Activated T-helper 2 cell treated with anti-CD3 and anti-CD28 coated beads, Interferon-gamma antibody, Interleukin-2, Interleukin-4, amounts not matched to agents 10 μg/mL and 5 μg/mL and 100 μg/mL, durations not matched to agents 14 hours and 24 hours and 36 hours (primary cell): ENCODE measurements around the gene RPA1. TPM values are rescaled to one million over a fixed set of nuclear protein-coding genes. Genes with fewer than 3 reads are reported as not detected.

Experiments
- DNase-seq: peaks from one replicate; pipeline ENCODE4 v3.0.0; 2021; ENCODE audit warnings: low spot score
- H3K27ac Mint-ChIP-seq: one replicate; pipeline ENCODE4 v1.8.0; 2021; ENCODE audit warnings: mixed read lengths
- H3K27me3 Mint-ChIP-seq: one replicate; pipeline ENCODE4 v1.8.0; 2021; ENCODE audit warnings: low read depth, mixed read lengths
- H3K36me3 Mint-ChIP-seq: one replicate; pipeline ENCODE4 v1.8.0; 2021; ENCODE audit warnings: low read depth, mixed read lengths
- H3K4me1 Mint-ChIP-seq: one replicate; pipeline ENCODE4 v1.8.0; 2021; ENCODE audit warnings: low read depth, mixed read lengths
- H3K4me3 Mint-ChIP-seq: one replicate; pipeline ENCODE4 v1.8.0; 2021; ENCODE audit warnings: low read depth, mild to moderate bottlenecking, moderate library complexity, mixed read lengths
- H3K9me3 Mint-ChIP-seq: one replicate; pipeline ENCODE4 v1.8.0; 2021; ENCODE audit warnings: mixed read lengths
- intact Hi-C: fragments of 100-400 bp; cut with micrococcal nuclease; formaldehyde crosslinking; loops from one replicate; pipeline ENCODE4 v1.15.1; 2023
- total RNA-seq: library from RNA; stranded (reverse); gene quantifications from 2 replicates; pipeline ENCODE4 v1.2.3, GENCODE V29; 2022

Gene RPA1
- 229 and 243 TPM in 2 replicates for total RNA-seq

DNA sequence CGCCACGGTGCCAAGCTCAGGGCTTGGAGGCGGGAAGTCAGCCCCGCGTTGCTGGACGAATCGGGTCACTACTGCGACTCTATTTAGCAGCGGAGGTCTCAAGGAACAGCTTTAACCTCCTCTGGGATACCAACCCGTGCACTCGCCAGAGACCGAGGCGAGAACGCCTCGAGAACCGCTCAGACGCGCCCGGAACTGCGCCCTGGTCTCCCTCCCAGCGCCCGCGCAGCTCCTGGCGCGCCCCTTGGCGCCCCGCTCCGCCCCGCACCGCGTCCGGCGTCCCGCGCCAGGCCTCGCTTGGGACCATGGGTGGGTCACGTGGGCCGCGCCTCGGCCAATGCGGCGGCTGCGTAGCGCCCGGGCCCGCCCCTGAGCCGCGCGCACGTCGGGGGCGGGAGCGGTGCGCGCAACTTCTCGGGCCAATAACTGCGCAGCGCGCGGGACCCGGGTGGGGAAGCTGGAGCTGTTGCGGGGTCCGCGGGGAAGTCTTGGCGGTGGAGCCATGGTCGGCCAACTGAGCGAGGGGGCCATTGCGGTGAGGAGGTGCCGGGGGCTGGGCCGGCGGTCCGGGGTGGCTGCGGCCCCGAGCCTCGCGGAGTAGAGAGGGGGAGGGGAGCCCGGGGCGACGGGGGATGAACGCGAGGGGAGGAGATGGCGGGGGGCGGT, at the start of gene RPA1, which contains the start of gene SMYD4:
RPA1 (plus strand) TSS at position 414 of the 666 bp plus-strand sequence; CDS start at position 503, 89 bp downstream.
SMYD4 (minus strand) TSS at position 311 of the 666 bp plus-strand sequence. CDS start 1,908 bp downstream, outside the sequence.
- H3K27ac Mint-ChIP-seq: peak within 1 kb of the TSS; percentile 86
- H3K4me3 Mint-ChIP-seq: peak within 1 kb of the TSS; percentile 94
- H3K9me3 Mint-ChIP-seq: no peaks in the 10 kb centered on the region
- peaks cover 48% of the 10 kb centered on the region for H3K4me1 Mint-ChIP-seq
- intact Hi-C loops: loop anchor here (2.0 kb wide), 1 partner anchor 113 kb away; no protein-coding TSS in a partner anchor
- peak; percentile 89 for DNase-seq
- H3K36me3 Mint-ChIP-seq: peaks cover 63% of the 10 kb centered on the region
- no peaks in the 10 kb centered on the region for H3K27me3 Mint-ChIP-seq

DNA sequence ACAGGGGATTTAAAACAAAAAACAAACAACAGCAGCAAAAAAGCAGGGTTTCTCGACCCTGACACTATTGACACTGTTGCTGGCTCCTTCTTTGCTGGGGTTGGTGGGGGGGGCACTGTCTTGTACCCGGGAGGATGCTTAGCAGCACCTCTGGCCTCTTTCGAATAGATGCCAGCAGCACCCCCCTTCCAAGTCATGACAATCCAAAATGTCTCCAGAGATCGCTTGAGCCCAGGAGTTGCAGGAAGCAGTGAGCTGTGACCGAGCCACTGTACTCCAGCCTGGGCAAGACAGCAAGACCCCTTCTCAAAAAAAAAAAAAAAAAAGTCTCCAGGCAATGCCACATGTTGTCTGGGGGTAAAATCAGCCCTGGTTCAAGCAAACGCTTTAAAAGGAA, 47.6 kb upstream of the RPA1 start:
- no peak overlapping the region for H3K4me3 Mint-ChIP-seq
- intact Hi-C loops: no loop called here

GRCh38 chr17:1783271-1783670, 46.5 kb upstream of the RPA1 start:
- no peaks in the 10 kb centered on the region for H3K9me3 Mint-ChIP-seq
- no peaks in the 10 kb centered on the region for H3K4me1 Mint-ChIP-seq
- intact Hi-C loops: no loop called here
- no peak overlapping the region for H3K27ac Mint-ChIP-seq
- H3K36me3 Mint-ChIP-seq: peaks cover 60% of the 10 kb centered on the region
- DNase-seq: no peak
- H3K27me3 Mint-ChIP-seq: no peaks in the 10 kb centered on the region
- H3K4me3 Mint-ChIP-seq: no peak overlapping the region

More for the DNA sequence above, 47.6 kb upstream of the RPA1 start:
- no peak for DNase-seq
- Mint-ChIP-seq H3K4me1 (no peaks in the 10 kb centered on the region), H3K9me3 (no peaks in the 10 kb centered on the region), H3K36me3 (peaks cover 60% of the 10 kb centered on the region), H3K27ac (no peak overlapping the region), H3K27me3 (no peaks in the 10 kb centered on the region)

DNA sequence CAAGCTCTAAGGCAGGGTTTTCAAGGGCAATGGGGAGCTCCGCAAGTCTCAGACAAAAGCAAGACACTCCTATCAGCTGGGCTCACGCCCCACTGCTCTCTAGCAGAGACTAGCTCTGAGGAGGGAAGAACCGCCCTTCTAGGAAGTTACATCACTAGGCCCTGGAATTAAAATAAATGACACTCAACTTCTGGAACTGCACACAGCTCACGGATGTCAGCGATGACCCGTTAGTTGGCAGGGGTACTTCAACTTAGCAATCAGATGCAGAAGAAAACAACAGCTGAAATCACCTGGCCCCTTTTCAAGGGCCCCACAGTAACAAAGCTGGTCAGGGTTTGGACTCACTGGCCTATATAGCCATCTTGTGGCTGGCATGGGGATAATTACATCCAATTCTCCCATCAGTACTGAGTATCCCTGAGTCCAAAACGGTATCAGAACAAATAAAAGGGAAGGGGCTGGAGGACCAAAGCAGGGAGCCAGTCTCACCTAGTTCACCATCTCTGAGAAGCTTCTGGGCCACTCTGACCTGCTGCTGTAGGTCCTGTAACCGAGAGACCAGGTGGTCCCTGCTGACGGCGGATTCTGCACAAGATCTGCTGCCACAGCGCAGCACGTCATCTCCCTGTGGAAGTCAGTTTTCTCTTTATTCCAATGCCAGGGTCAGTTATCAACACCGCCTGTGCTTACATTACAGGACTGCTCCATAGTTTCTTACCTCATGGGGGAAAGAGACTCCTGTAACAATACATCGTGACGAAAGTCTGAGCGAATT, 45.8 kb upstream of the RPA1 start:
- H3K27ac Mint-ChIP-seq: no peak overlapping the region
- H3K9me3 Mint-ChIP-seq: no peaks in the 10 kb centered on the region
- peaks cover 60% of the 10 kb centered on the region for H3K36me3 Mint-ChIP-seq
- no peaks in the 10 kb centered on the region for H3K27me3 Mint-ChIP-seq
- intact Hi-C loops: no loop called here
- H3K4me3 Mint-ChIP-seq: no peak overlapping the region
- no peak for DNase-seq
- H3K4me1 Mint-ChIP-seq: no peaks in the 10 kb centered on the region

GRCh38 chr17:1785930-1786329, 43.9 kb upstream of the RPA1 start:
- peaks cover 53% of the 10 kb centered on the region for H3K36me3 Mint-ChIP-seq

DNA sequence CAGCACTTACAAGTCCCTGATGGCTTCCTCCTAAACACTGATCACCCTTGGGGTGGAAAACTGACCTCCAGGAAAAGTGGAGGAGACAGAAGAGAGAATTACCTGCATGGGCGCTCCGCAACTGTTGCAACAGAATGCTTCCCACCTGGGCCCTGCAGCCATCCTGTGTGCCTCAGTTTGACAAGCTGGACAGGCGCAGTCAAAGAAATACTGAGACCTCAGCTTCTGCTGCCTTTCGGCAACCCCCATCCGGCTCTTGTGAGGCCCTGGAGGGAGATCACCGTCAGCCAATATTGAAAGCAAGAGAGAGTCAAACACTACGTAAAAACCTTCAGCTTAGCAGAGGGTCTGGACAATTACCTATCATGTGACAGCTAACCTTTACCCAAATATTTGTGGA, 43.1 kb upstream of the RPA1 start:
- intact Hi-C loops: no loop called here
- no peak overlapping the region for H3K27ac Mint-ChIP-seq
- H3K36me3 Mint-ChIP-seq: peaks cover 57% of the 10 kb centered on the region
- H3K4me3 Mint-ChIP-seq: no peak overlapping the region
- H3K4me1 Mint-ChIP-seq: no peaks in the 10 kb centered on the region
- H3K9me3 Mint-ChIP-seq: no peaks in the 10 kb centered on the region
- no peaks in the 10 kb centered on the region for H3K27me3 Mint-ChIP-seq
- DNase-seq: no peak

More at GRCh38 chr17:1785930-1786329, 43.9 kb upstream of the RPA1 start:
- DNase-seq: no peak
- no peak overlapping the region for H3K4me3 Mint-ChIP-seq
- no peak overlapping the region for H3K27ac Mint-ChIP-seq
- H3K4me1 Mint-ChIP-seq: no peaks in the 10 kb centered on the region
- no peaks in the 10 kb centered on the region for H3K9me3 Mint-ChIP-seq
- intact Hi-C loops: no loop called here
- H3K27me3 Mint-ChIP-seq: no peaks in the 10 kb centered on the region

- H3K4me1 Mint-ChIP-seq: no peaks in the 10 kb centered on the region
- no peaks in the 10 kb centered on the region for H3K9me3 Mint-ChIP-seq
- DNase-seq: no peak
- no peaks in the 10 kb centered on the region for H3K27me3 Mint-ChIP-seq
- no peak overlapping the region for H3K4me3 Mint-ChIP-seq
- no peak overlapping the region for H3K27ac Mint-ChIP-seq
- intact Hi-C loops: no loop called here
- H3K36me3 Mint-ChIP-seq: peaks cover 50% of the 10 kb centered on the region
Observed at GRCh38 chr17:1787301-1787902, 42.4 kb upstream of the RPA1 start.

- Mint-ChIP-seq H3K9me3 (no peaks in the 10 kb centered on the region), H3K4me1 (no peaks in the 10 kb centered on the region), H3K27me3 (no peaks in the 10 kb centered on the region), H3K27ac (no peak overlapping the region), H3K36me3 (peaks cover 37% of the 10 kb centered on the region), H3K4me3 (no peak overlapping the region)
- intact Hi-C loops: no loop called here
- DNase-seq: no peak
Observed at GRCh38 chr17:1789936-1790335, 39.9 kb upstream of the RPA1 start.

- H3K36me3 Mint-ChIP-seq: peaks cover 33% of the 10 kb centered on the region
- intact Hi-C loops: no loop called here
Observed at GRCh38 chr17:1792495-1793446, 37.0 kb upstream of the RPA1 start.

DNA sequence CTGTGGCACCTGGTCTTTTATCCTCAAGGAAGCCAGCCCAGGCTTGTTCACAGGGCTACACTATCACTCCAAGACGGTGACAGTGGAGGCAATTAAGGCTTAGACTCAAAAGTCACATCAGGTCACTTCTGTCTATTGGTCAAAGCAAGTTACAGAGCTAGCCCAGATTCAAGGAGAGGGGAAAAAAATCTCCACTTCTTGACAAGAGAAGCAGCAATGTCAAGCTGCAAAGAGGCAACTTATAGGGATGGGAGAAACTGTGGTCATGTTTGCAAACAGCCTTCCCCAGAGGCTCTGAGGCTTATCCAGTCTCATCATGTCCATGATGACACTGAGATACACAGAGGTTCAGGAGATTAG, 36.4 kb upstream of the RPA1 start:
- intact Hi-C loops: no loop called here
- H3K36me3 Mint-ChIP-seq: peaks cover 33% of the 10 kb centered on the region

More at GRCh38 chr17:1792495-1793446, 37.0 kb upstream of the RPA1 start:
- H3K27me3 Mint-ChIP-seq: no peaks in the 10 kb centered on the region
- no peaks in the 10 kb centered on the region for H3K4me1 Mint-ChIP-seq
- DNase-seq: no peak
- H3K27ac Mint-ChIP-seq: no peak overlapping the region
- H3K9me3 Mint-ChIP-seq: no peaks in the 10 kb centered on the region
- H3K4me3 Mint-ChIP-seq: no peak overlapping the region

DNA sequence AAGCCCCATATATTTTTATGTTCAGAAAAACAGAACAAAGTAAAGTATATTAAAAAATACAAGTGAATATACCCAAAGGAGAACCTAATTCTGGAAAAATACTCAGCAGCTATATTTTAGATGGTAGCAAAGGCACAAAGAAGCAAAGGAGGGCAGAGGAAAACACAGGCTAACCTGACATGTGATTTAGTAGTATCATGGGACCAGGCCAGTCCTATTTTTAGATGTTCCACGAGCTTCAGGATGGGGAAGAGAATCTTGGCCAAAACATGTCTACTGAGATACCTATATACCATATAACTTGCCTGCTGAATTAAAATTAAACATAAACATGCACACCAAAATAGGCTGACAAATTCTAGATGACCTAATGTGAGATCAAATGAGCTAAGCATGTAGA, 33.0 kb upstream of the RPA1 start:
- H3K27me3 Mint-ChIP-seq: no peaks in the 10 kb centered on the region
- H3K27ac Mint-ChIP-seq: no peak overlapping the region
- intact Hi-C loops: no loop called here
- H3K4me3 Mint-ChIP-seq: no peak overlapping the region
- H3K36me3 Mint-ChIP-seq: peaks cover 35% of the 10 kb centered on the region
- H3K4me1 Mint-ChIP-seq: no peaks in the 10 kb centered on the region
- no peak for DNase-seq
- H3K9me3 Mint-ChIP-seq: no peaks in the 10 kb centered on the region

More for the DNA sequence above, 36.4 kb upstream of the RPA1 start:
- Mint-ChIP-seq H3K27ac (no peak overlapping the region), H3K4me3 (no peak overlapping the region), H3K27me3 (no peaks in the 10 kb centered on the region), H3K9me3 (no peaks in the 10 kb centered on the region), H3K4me1 (no peaks in the 10 kb centered on the region)
- DNase-seq: no peak

GRCh38 chr17:1797323-1797722, 32.5 kb upstream of the RPA1 start:
- no peak overlapping the region for H3K4me3 Mint-ChIP-seq
- H3K27me3 Mint-ChIP-seq: no peaks in the 10 kb centered on the region
- DNase-seq: no peak
- H3K9me3 Mint-ChIP-seq: no peaks in the 10 kb centered on the region
- intact Hi-C loops: no loop called here
- no peak overlapping the region for H3K27ac Mint-ChIP-seq
- peaks cover 37% of the 10 kb centered on the region for H3K36me3 Mint-ChIP-seq
- H3K4me1 Mint-ChIP-seq: no peaks in the 10 kb centered on the region
